Neural progenitor cell (in vitro differentiated cells): ENCODE data around the gene RAVER1.

Source experiments
- CTCF ChIP-seq: fragments of 200-600 bp; sonication (generic); IDR thresholded peaks from 2 replicates; pipeline ENCODE4 v1.5.1; 2017; ENCODE audit warnings: antibody characterized with exemption, mild to moderate bottlenecking
- EZH2phosphoT487 ChIP-seq: fragments of 200-600 bp; sonication (generic); IDR thresholded peaks from 2 replicates; pipeline ENCODE4 v1.6.1; 2017; ENCODE audit warnings: antibody characterized with exemption

GRCh38 chr19:10317857-10318462 is 15.4 kb downstream of the RAVER1 start:
- TF ChIP-seq CTCF, result no peak
- no peak for TF ChIP-seq EZH2phosphoT487
